Retina (tissue), 1 donor: ENCODE measurements around the gene NSMF.

ENCODE experiments used
- DNase-seq: peaks from one replicate; pipeline ENCODE4 v3.0.0-alpha.2; 2016

The NSMF gene

GRCh38 chr9:137408651-137409405, 50.3 kb downstream of the NSMF start:
- no peak for DNase-seq

- DNase-seq, result no peak
Observed at GRCh38 chr9:137407590-137408300, 51.4 kb downstream of the NSMF start.

GRCh38 chr9:137406876-137407589, 52.1 kb downstream of the NSMF start:
- DNase-seq, result peak; percentile 95

GRCh38 chr9:137406085-137406760, 52.9 kb downstream of the NSMF start:
- no peak for DNase-seq

GRCh38 chr9:137405677-137406081, 53.5 kb downstream of the NSMF start:
- DNase-seq, result no peak

GRCh38 chr9:137404961-137405567, 54.1 kb downstream of the NSMF start:
- DNase-seq, result no peak

- DNase-seq, result no peak
Observed at GRCh38 chr9:137403269-137403668, 55.9 kb downstream of the NSMF start.

- no peak for DNase-seq
Observed at GRCh38 chr9:137402746-137403145, 56.4 kb downstream of the NSMF start.

- DNase-seq, result no peak
Observed at GRCh38 chr9:137398561-137399468, 60.3 kb downstream of the NSMF start.

GRCh38 chr9:137397675-137398423, 61.3 kb downstream of the NSMF start:
- no peak for DNase-seq
